ENCODE data around the gene HES3. TPM values are rescaled to one million over a fixed set of nuclear protein-coding genes. Genes with fewer than 3 reads are reported as not detected.

Gene HES3
- total and polyA plus RNA-seq, 11 donors: not detected

DNA sequence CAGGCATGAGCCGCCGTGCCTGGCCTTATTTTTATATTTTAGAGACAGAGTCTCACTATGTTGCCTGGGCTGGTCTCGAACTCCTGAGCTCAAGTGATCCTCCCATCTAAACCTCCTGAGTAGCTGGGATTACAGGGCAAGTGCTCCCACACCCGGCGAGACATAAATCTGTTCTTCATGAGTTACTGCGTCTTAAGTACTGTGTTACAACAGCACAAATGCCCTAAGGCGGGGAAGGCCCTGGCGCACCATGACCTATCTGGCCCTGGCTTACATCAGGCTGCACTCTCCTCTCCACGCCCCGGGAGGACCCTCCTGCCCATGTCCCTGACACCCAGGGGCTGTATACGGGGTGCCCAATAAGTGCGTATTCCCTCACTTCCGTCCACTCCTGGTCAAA lies 12.7 kb downstream of the HES3 start:
- H3K27me3 ChIP-seq: peaks cover 0 to 25% (median 13%) of the 10 kb centered on the region in 9 donors
- intact Hi-C loops (cut with DNase I): no loop called here
- no peaks in the 10 kb centered on the region for H3K9me3 ChIP-seq
- H3K27ac ChIP-seq: no peak overlapping the region
- H3K36me3 ChIP-seq: peaks cover 0 to 4% (median 0%) of the 10 kb centered on the region in 9 donors
- TF ChIP-seq POLR2A (IDR thresholded peaks at IDR 0.05): no peak
- TF ChIP-seq, protein P1, sequence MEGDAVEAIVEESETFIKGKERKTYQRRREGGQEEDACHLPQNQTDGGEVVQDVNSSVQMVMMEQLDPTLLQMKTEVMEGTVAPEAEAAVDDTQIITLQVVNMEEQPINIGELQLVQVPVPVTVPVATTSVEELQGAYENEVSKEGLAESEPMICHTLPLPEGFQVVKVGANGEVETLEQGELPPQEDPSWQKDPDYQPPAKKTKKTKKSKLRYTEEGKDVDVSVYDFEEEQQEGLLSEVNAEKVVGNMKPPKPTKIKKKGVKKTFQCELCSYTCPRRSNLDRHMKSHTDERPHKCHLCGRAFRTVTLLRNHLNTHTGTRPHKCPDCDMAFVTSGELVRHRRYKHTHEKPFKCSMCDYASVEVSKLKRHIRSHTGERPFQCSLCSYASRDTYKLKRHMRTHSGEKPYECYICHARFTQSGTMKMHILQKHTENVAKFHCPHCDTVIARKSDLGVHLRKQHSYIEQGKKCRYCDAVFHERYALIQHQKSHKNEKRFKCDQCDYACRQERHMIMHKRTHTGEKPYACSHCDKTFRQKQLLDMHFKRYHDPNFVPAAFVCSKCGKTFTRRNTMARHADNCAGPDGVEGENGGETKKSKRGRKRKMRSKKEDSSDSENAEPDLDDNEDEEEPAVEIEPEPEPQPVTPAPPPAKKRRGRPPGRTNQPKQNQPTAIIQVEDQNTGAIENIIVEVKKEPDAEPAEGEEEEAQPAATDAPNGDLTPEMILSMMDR (IDR thresholded peaks at IDR 0.05): no peak
- WGBS, 4 donors: 91 to 93% (median 92%) methylated on average over 13 of the region's 13 CpGs
- H3K4me3 ChIP-seq: no peak overlapping the region
- ATAC-seq (no peak), DNase-seq (no peak)
- H3K4me1 ChIP-seq: peaks cover 0 to 22% (median 11%) of the 10 kb centered on the region in 12 donors

DNA sequence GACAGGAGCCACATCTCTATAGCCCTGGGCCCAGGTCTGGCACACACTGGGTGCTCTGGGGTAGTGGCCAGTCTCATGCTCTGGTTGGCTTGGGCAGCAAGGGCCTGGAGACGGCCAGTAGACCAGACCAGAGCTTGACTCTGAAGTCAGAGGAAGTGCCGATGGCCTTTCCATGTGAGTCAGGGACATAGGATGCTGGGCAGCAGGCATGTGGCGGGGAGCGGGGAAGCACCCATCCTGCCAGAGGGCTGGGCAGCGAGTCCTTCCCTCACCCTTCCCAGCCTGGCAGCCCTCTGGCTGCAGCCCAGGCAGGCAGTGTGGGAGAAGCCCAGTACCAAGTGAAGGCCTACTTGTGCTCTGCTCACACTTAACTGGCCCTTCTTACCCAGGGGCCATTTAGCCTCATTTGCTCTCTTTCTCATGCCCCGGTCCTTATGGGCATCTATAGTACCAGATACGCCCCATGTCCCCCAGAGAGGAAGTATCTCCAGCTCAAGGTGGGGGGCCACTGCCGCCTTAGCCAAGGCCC lies 13.6 kb downstream of the HES3 start:
- Histone ChIP-seq H3K36me3 (peaks cover 0 to 4% (median 0%) of the 10 kb centered on the region in 9 donors), H3K9me3 (no peaks in the 10 kb centered on the region), H3K4me1 (peaks cover 0 to 29% (median 16%) of the 10 kb centered on the region in 12 donors), H3K27me3 (peaks cover 0 to 26% (median 8%) of the 10 kb centered on the region in 9 donors), H3K4me3 (no peak overlapping the region), H3K27ac (no peak overlapping the region)
- intact Hi-C loops (cut with DNase I): no loop called here
- DNase-seq: no peak
- 70 to 93% (median 88%) methylated on average over 8 of the region's 8 CpGs for WGBS, 4 donors
- no peak for TF ChIP-seq POLR2A (IDR thresholded peaks at IDR 0.05)
- TF ChIP-seq, protein P1 (IDR thresholded peaks at IDR 0.05): no peak
- ATAC-seq: no peak

DNA sequence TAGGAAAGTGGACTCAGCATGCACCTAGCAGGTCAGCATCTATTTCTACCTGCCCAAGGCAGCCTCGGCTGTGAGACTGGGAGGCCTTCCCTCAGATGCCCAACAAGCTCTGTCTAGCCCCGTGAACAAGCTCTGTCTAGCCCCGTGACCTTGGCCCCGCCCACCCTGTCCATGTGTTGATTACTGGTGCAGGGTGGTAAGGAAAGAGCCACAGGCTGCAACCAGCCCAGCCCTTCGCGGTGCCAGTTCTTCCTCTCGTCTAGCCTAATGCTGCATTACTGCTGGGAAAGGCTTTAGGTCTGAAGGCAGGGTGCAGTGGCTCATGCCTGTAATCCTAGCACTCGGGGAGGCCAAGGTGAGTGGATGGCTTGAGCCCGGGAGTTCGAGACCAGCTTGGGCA lies 14.7 kb downstream of the HES3 start:
- ATAC-seq (no peak), DNase-seq (no peak)
- H3K36me3 ChIP-seq: peaks cover 0 to 4% (median 0%) of the 10 kb centered on the region in 9 donors
- H3K4me3 ChIP-seq: no peak overlapping the region
- H3K27me3 ChIP-seq: peaks cover 0 to 26% (median 8%) of the 10 kb centered on the region in 9 donors
- H3K27ac ChIP-seq: no peak overlapping the region
- no peaks in the 10 kb centered on the region for H3K9me3 ChIP-seq
- WGBS, 4 donors: 74 to 82% (median 80%) methylated on average over 10 of the region's 10 CpGs
- no peak for TF ChIP-seq POLR2A (IDR thresholded peaks at IDR 0.05)
- TF ChIP-seq, protein P1 (IDR thresholded peaks at IDR 0.05): no peak
- intact Hi-C loops (cut with DNase I): no loop called here
- H3K4me1 ChIP-seq: peaks cover 0 to 30% (median 22%) of the 10 kb centered on the region in 12 donors

DNA sequence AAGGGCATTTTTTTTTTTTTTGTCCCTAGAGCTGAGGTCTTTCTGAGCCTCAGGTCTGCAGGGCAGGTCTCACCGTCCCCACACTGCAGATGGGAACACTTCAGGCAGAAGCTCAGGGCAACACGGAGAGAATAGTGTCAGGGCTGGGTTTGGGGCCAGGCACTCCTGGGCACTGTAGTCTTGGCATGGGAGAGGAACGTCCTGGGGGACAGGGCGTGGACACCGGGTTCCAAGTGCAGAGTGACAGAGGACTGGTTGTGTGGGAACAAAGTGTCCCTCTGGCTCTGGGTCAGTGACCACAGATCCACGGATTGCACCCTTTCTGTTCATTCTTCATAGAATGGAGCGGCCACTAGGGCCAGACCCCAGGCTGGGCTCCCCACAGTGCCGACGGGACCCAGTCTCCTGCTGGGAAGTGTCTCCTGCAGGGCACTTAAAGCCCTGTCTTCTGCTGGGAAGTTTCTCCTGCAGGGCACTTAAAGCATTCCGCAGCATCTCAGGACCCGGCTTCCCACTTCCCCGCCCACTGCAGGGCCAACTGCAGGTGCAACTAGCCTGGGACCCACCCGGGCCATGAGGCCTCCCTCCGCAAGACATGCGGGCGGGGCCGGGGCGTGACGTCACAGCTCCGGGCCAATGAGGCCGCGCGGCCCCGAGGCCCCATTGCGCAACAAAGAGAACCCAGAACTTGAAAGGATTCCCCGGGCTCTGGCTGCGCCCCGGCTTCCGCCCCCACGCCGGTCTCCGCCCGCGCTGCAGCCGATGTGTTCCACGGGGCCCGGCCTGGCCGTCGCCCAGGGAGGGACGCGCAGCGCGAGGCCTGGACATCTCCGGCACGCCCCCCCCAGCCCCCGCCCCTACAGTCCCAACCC lies 15.7 kb downstream of the HES3 start:
- H3K9me3 ChIP-seq: no peaks in the 10 kb centered on the region
- no peaks in the 10 kb centered on the region for H3K36me3 ChIP-seq
- peaks cover 0 to 38% (median 25%) of the 10 kb centered on the region in 12 donors for H3K4me1 ChIP-seq
- peak overlapping the region in 8 of 12 donors; percentile 8 to 82 (median 68) for H3K27ac ChIP-seq
- peak; percentile 44 to 69 (median 56) for ATAC-seq
- TF ChIP-seq, protein P1 (IDR thresholded peaks at IDR 0.05): no peak
- no peak for TF ChIP-seq POLR2A (IDR thresholded peaks at IDR 0.05)
- DNase-seq: peak; percentile 81 to 91 (median 83)
- peak overlapping the region; percentile 43 to 84 (median 65) for H3K4me3 ChIP-seq
- 8 to 23% (median 12%) methylated on average over 7 to 46 of the region's 46 CpGs for WGBS, 4 donors
- intact Hi-C loops (cut with DNase I): no loop called here
- H3K27me3 ChIP-seq: peaks cover 0 to 26% (median 8%) of the 10 kb centered on the region in 9 donors
